ENCODE data around the gene SYCE1.
A peak's percentile ranks its signal among the peaks of the same experiment; 100 is the strongest.
"Not testable (repeated sequence)": the region's sequence is repeated elsewhere in the genome, so short reads cannot be mapped to it uniquely, and the experiment has no call there.

The SYCE1 gene

GRCh38 chr10:133557381-133557780 is 8.0 kb downstream of the SYCE1 start:
- DNase-seq (ENCODE audit: low read depth) = no peak

- DNase-seq (ENCODE audit: low read depth) = no peak
These were observed 9.9 kb downstream of the SYCE1 start for GRCh38 chr10:133555521-133555920.

GRCh38 chr10:133554600-133554999 is 10.8 kb downstream of the SYCE1 start:
- no peak for DNase-seq (ENCODE audit: low read depth)

GRCh38 chr10:133544506-133544905 is 20.9 kb downstream of the SYCE1 start:
- no peak for DNase-seq (ENCODE audit: low read depth)

GRCh38 chr10:133541441-133541975 is 23.9 kb downstream of the SYCE1 start:
- DNase-seq (ENCODE audit: low read depth) = not testable (repeated sequence)

GRCh38 chr10:133537546-133538545 is 27.5 kb downstream of the SYCE1 start:
- no peak for DNase-seq (ENCODE audit: low read depth)

- no peak for DNase-seq (ENCODE audit: low read depth)
These were observed 29.2 kb downstream of the SYCE1 start for GRCh38 chr10:133536198-133536597.

GRCh38 chr10:133534417-133534816 is 31.0 kb downstream of the SYCE1 start:
- no peak for DNase-seq (ENCODE audit: low read depth)

- no peak for DNase-seq (ENCODE audit: low read depth)
These were observed 32.5 kb downstream of the SYCE1 start for GRCh38 chr10:133532871-133533270.

GRCh38 chr10:133530506-133530905 is 34.9 kb downstream of the SYCE1 start:
- DNase-seq (ENCODE audit: low read depth) = no peak

- DNase-seq (ENCODE audit: low read depth) = no peak
These were observed 35.8 kb downstream of the SYCE1 start for GRCh38 chr10:133529576-133529946.

GRCh38 chr10:133528845-133529575 is 36.4 kb downstream of the SYCE1 start:
- no peak for DNase-seq (ENCODE audit: low read depth)

GRCh38 chr10:133528296-133528844 is 37.0 kb downstream of the SYCE1 start:
- no peak for DNase-seq (ENCODE audit: low read depth)

- DNase-seq (ENCODE audit: low read depth) = no peak
These were observed 37.6 kb downstream of the SYCE1 start for GRCh38 chr10:133527771-133528271.

- DNase-seq (ENCODE audit: low read depth) = no peak
These were observed 38.3 kb downstream of the SYCE1 start, which contains the start of gene CYP2E1 for GRCh38 chr10:133526957-133527588. TSS of gene CYP2E1 (plus strand) at chr10:133527363. CDS start at chr10:133527396, 33 bp downstream.

- no peak for DNase-seq (ENCODE audit: low read depth)
These were observed 39.9 kb downstream of the SYCE1 start for GRCh38 chr10:133525444-133525843.

GRCh38 chr10:133523631-133524203 is 41.7 kb downstream of the SYCE1 start:
- no peak for DNase-seq (ENCODE audit: low read depth)

- peak; percentile 66 for DNase-seq (ENCODE audit: low read depth)
These were observed 45.1 kb downstream of the SYCE1 start for GRCh38 chr10:133520193-133520738.

GRCh38 chr10:133518517-133518916 is 46.9 kb downstream of the SYCE1 start:
- DNase-seq (ENCODE audit: low read depth) = not testable (repeated sequence)

- DNase-seq (ENCODE audit: low read depth) = no peak
These were observed 49.3 kb downstream of the SYCE1 start for GRCh38 chr10:133516057-133516456.

GRCh38 chr10:133515471-133515870 is 49.9 kb downstream of the SYCE1 start:
- no peak for DNase-seq (ENCODE audit: low read depth)
